Fibroblast of the aortic adventitia (primary cell): Measurements from ENCODE around the gene IRF2. TPM values are rescaled to one million over a fixed set of nuclear protein-coding genes. Genes with fewer than 3 reads are reported as not detected.

Experiments
- DNase-seq: peaks from one replicate; pipeline ENCODE4 v3.0.0-alpha.2; 2010; ENCODE audit warnings: low read depth
- H3K4me3 ChIP-seq: 2 replicates; pipeline ENCODE4 v1.5.1; 2011; ENCODE audit warnings: low read depth, mild to moderate bottlenecking, control low read depth, low read length, moderate library complexity
- CTCF ChIP-seq: IDR thresholded peaks from 2 replicates; pipeline ENCODE4 v1.5.1; 2011; ENCODE audit warnings: mild to moderate bottlenecking, low read length, control low read depth, inconsistent platforms; ENCODE audit not compliant: insufficient read depth
- total RNA-seq: library from RNA; depleted of rRNA; stranded (reverse); fragments of >200 nt; gene quantifications from 2 replicates; pipeline ENCODE4 v1.2.3, GENCODE V29; 2012; ENCODE audit warnings: low replicate concordance

The IRF2 gene
- total RNA-seq, 1 donor: 35.2 TPM

- no peak for DNase-seq
- H3K4me3 ChIP-seq: no peak overlapping the region
- no peak for TF ChIP-seq CTCF
Observed at GRCh38 chr4:184420881-184421416, 53.4 kb downstream of the IRF2 start.

GRCh38 chr4:184420402-184420801, 53.9 kb downstream of the IRF2 start:
- H3K4me3 ChIP-seq: no peak overlapping the region

GRCh38 chr4:184419976-184420375, 54.4 kb downstream of the IRF2 start:
- no peak for TF ChIP-seq CTCF
- H3K4me3 ChIP-seq: no peak overlapping the region
- no peak for DNase-seq

More at GRCh38 chr4:184420402-184420801, 53.9 kb downstream of the IRF2 start:
- no peak for TF ChIP-seq CTCF
- DNase-seq: no peak

GRCh38 chr4:184417802-184418511, 56.4 kb downstream of the IRF2 start:
- no peak overlapping the region for H3K4me3 ChIP-seq
- TF ChIP-seq CTCF: peak; percentile 14
- DNase-seq: peak; percentile 72

- no peak for TF ChIP-seq CTCF
- peak overlapping the region; percentile 51 for H3K4me3 ChIP-seq
- DNase-seq: peak; percentile 45
Observed at GRCh38 chr4:184416913-184417734, 57.2 kb downstream of the IRF2 start.

- no peak for DNase-seq
- no peak for TF ChIP-seq CTCF
- H3K4me3 ChIP-seq: no peak overlapping the region
Observed at GRCh38 chr4:184415071-184415470, 59.3 kb downstream of the IRF2 start.
